ENCODE data around the gene KIF20B.
"Not testable (repeated sequence)": the region's sequence is repeated elsewhere in the genome, so short reads cannot be mapped to it uniquely, and the experiment has no call there.

The KIF20B gene

GRCh38 chr10:89710753-89711152 lies 9.4 kb downstream of the KIF20B start:
- H3K9me3 ChIP-seq (ENCODE audit: control insufficient read depth, insufficient read depth, low read length), result no peaks in the 10 kb centered on the region
- no peak overlapping the region for H3K27ac ChIP-seq (ENCODE audit: low read depth, low read length)
- H3K4me1 ChIP-seq (ENCODE audit: control insufficient read depth, insufficient read depth, low read length), result no peaks in the 10 kb centered on the region
- peaks cover 62% of the 10 kb centered on the region for H3K36me3 ChIP-seq (ENCODE audit: control insufficient read depth, insufficient read depth, low read length)
- no peak overlapping the region for H3K4me3 ChIP-seq (ENCODE audit: low read depth, low read length)
- H3K27me3 ChIP-seq (ENCODE audit: control insufficient read depth, insufficient read depth, low read length), result no peaks in the 10 kb centered on the region
- no peak overlapping the region for H3K9ac ChIP-seq (ENCODE audit: low read depth, low read length)

- Histone ChIP-seq H3K4me1 (ENCODE audit: control insufficient read depth, insufficient read depth, low read length) (no peaks in the 10 kb centered on the region), H3K9me3 (ENCODE audit: control insufficient read depth, insufficient read depth, low read length) (no peaks in the 10 kb centered on the region), H3K9ac (ENCODE audit: low read depth, low read length) (no peak overlapping the region), H3K27me3 (ENCODE audit: control insufficient read depth, insufficient read depth, low read length) (no peaks in the 10 kb centered on the region), H3K4me3 (ENCODE audit: low read depth, low read length) (no peak overlapping the region), H3K36me3 (ENCODE audit: control insufficient read depth, insufficient read depth, low read length) (peaks cover 86% of the 10 kb centered on the region), H3K27ac (ENCODE audit: low read depth, low read length) (no peak overlapping the region)
Measured at GRCh38 chr10:89734616-89735015, 33.2 kb downstream of the KIF20B start.

GRCh38 chr10:89738551-89739209 lies 37.3 kb downstream of the KIF20B start:
- Histone ChIP-seq H3K9me3 (ENCODE audit: control insufficient read depth, insufficient read depth, low read length) (no peaks in the 10 kb centered on the region), H3K27ac (ENCODE audit: low read depth, low read length) (no peak overlapping the region), H3K27me3 (ENCODE audit: control insufficient read depth, insufficient read depth, low read length) (no peaks in the 10 kb centered on the region), H3K4me1 (ENCODE audit: control insufficient read depth, insufficient read depth, low read length) (no peaks in the 10 kb centered on the region), H3K36me3 (ENCODE audit: control insufficient read depth, insufficient read depth, low read length) (peaks cover 83% of the 10 kb centered on the region), H3K9ac (ENCODE audit: low read depth, low read length) (no peak overlapping the region), H3K4me3 (ENCODE audit: low read depth, low read length) (no peak overlapping the region)

GRCh38 chr10:89741126-89741762 lies 39.9 kb downstream of the KIF20B start:
- H3K4me3 ChIP-seq (ENCODE audit: low read depth, low read length), result no peak overlapping the region
- H3K27ac ChIP-seq (ENCODE audit: low read depth, low read length), result no peak overlapping the region
- no peaks in the 10 kb centered on the region for H3K4me1 ChIP-seq (ENCODE audit: control insufficient read depth, insufficient read depth, low read length)
- H3K36me3 ChIP-seq (ENCODE audit: control insufficient read depth, insufficient read depth, low read length), result peaks cover 92% of the 10 kb centered on the region
- H3K9me3 ChIP-seq (ENCODE audit: control insufficient read depth, insufficient read depth, low read length), result no peaks in the 10 kb centered on the region
- no peak overlapping the region for H3K9ac ChIP-seq (ENCODE audit: low read depth, low read length)
- no peaks in the 10 kb centered on the region for H3K27me3 ChIP-seq (ENCODE audit: control insufficient read depth, insufficient read depth, low read length)

- no peaks in the 10 kb centered on the region for H3K4me1 ChIP-seq (ENCODE audit: control insufficient read depth, insufficient read depth, low read length)
- no peak overlapping the region for H3K9ac ChIP-seq (ENCODE audit: low read depth, low read length)
- H3K9me3 ChIP-seq (ENCODE audit: control insufficient read depth, insufficient read depth, low read length), result no peaks in the 10 kb centered on the region
- peaks cover 78% of the 10 kb centered on the region for H3K36me3 ChIP-seq (ENCODE audit: control insufficient read depth, insufficient read depth, low read length)
- no peak overlapping the region for H3K4me3 ChIP-seq (ENCODE audit: low read depth, low read length)
- H3K27ac ChIP-seq (ENCODE audit: low read depth, low read length), result no peak overlapping the region
- no peaks in the 10 kb centered on the region for H3K27me3 ChIP-seq (ENCODE audit: control insufficient read depth, insufficient read depth, low read length)
Measured at GRCh38 chr10:89744026-89744425, 42.6 kb downstream of the KIF20B start.

- H3K4me1 ChIP-seq (ENCODE audit: control insufficient read depth, insufficient read depth, low read length), result no peaks in the 10 kb centered on the region
- no peak overlapping the region for H3K9ac ChIP-seq (ENCODE audit: low read depth, low read length)
- H3K27me3 ChIP-seq (ENCODE audit: control insufficient read depth, insufficient read depth, low read length), result no peaks in the 10 kb centered on the region
- H3K36me3 ChIP-seq (ENCODE audit: control insufficient read depth, insufficient read depth, low read length), result peaks cover 66% of the 10 kb centered on the region
- H3K4me3 ChIP-seq (ENCODE audit: low read depth, low read length), result no peak overlapping the region
- H3K9me3 ChIP-seq (ENCODE audit: control insufficient read depth, insufficient read depth, low read length), result no peaks in the 10 kb centered on the region
- no peak overlapping the region for H3K27ac ChIP-seq (ENCODE audit: low read depth, low read length)
Measured at GRCh38 chr10:89745903-89746302, 44.5 kb downstream of the KIF20B start.

- Histone ChIP-seq H3K27me3 (ENCODE audit: control insufficient read depth, insufficient read depth, low read length) (no peaks in the 10 kb centered on the region), H3K4me3 (ENCODE audit: low read depth, low read length) (no peak overlapping the region), H3K36me3 (ENCODE audit: control insufficient read depth, insufficient read depth, low read length) (peaks cover 69% of the 10 kb centered on the region), H3K9ac (ENCODE audit: low read depth, low read length) (no peak overlapping the region), H3K9me3 (ENCODE audit: control insufficient read depth, insufficient read depth, low read length) (no peaks in the 10 kb centered on the region), H3K27ac (ENCODE audit: low read depth, low read length) (no peak overlapping the region), H3K4me1 (ENCODE audit: control insufficient read depth, insufficient read depth, low read length) (no peaks in the 10 kb centered on the region)
Measured at GRCh38 chr10:89750441-89750840, 49.1 kb downstream of the KIF20B start.

GRCh38 chr10:89755374-89755773 lies 54.0 kb downstream of the KIF20B start:
- Histone ChIP-seq H3K27ac (ENCODE audit: low read depth, low read length) (no peak overlapping the region), H3K27me3 (ENCODE audit: control insufficient read depth, insufficient read depth, low read length) (no peaks in the 10 kb centered on the region), H3K4me3 (ENCODE audit: low read depth, low read length) (no peak overlapping the region), H3K9me3 (ENCODE audit: control insufficient read depth, insufficient read depth, low read length) (no peaks in the 10 kb centered on the region), H3K36me3 (ENCODE audit: control insufficient read depth, insufficient read depth, low read length) (peaks cover 89% of the 10 kb centered on the region), H3K9ac (ENCODE audit: low read depth, low read length) (no peak overlapping the region), H3K4me1 (ENCODE audit: control insufficient read depth, insufficient read depth, low read length) (no peaks in the 10 kb centered on the region)

- Histone ChIP-seq H3K27me3 (ENCODE audit: control insufficient read depth, insufficient read depth, low read length) (no peaks in the 10 kb centered on the region), H3K4me1 (ENCODE audit: control insufficient read depth, insufficient read depth, low read length) (no peaks in the 10 kb centered on the region), H3K9me3 (ENCODE audit: control insufficient read depth, insufficient read depth, low read length) (no peaks in the 10 kb centered on the region), H3K9ac (ENCODE audit: low read depth, low read length) (no peak overlapping the region), H3K4me3 (ENCODE audit: low read depth, low read length) (no peak overlapping the region), H3K27ac (ENCODE audit: low read depth, low read length) (no peak overlapping the region), H3K36me3 (ENCODE audit: control insufficient read depth, insufficient read depth, low read length) (peaks cover 86% of the 10 kb centered on the region)
Measured at GRCh38 chr10:89759531-89759930, 58.1 kb downstream of the KIF20B start.

- not testable (repeated sequence) for H3K9ac ChIP-seq (ENCODE audit: low read depth, low read length); H3K4me3 ChIP-seq (ENCODE audit: low read depth, low read length); H3K27ac ChIP-seq (ENCODE audit: low read depth, low read length); H3K4me1 ChIP-seq (ENCODE audit: control insufficient read depth, insufficient read depth, low read length); H3K27me3 ChIP-seq (ENCODE audit: control insufficient read depth, insufficient read depth, low read length); H3K9me3 ChIP-seq (ENCODE audit: control insufficient read depth, insufficient read depth, low read length)
- peaks cover 73% of the 10 kb centered on the region for H3K36me3 ChIP-seq (ENCODE audit: control insufficient read depth, insufficient read depth, low read length)
Measured at GRCh38 chr10:89763671-89764070, 62.3 kb downstream of the KIF20B start.

- H3K27ac ChIP-seq (ENCODE audit: low read depth, low read length), result no peak overlapping the region
- no peak overlapping the region for H3K9ac ChIP-seq (ENCODE audit: low read depth, low read length)
- H3K9me3 ChIP-seq (ENCODE audit: control insufficient read depth, insufficient read depth, low read length), result no peaks in the 10 kb centered on the region
- H3K4me3 ChIP-seq (ENCODE audit: low read depth, low read length), result no peak overlapping the region
- H3K36me3 ChIP-seq (ENCODE audit: control insufficient read depth, insufficient read depth, low read length), result peaks cover 81% of the 10 kb centered on the region
- no peaks in the 10 kb centered on the region for H3K27me3 ChIP-seq (ENCODE audit: control insufficient read depth, insufficient read depth, low read length)
- H3K4me1 ChIP-seq (ENCODE audit: control insufficient read depth, insufficient read depth, low read length), result no peaks in the 10 kb centered on the region
Measured at GRCh38 chr10:89771684-89772083, 70.3 kb downstream of the KIF20B start.
